ENCODE data around the gene OR2Y1.

DNA sequence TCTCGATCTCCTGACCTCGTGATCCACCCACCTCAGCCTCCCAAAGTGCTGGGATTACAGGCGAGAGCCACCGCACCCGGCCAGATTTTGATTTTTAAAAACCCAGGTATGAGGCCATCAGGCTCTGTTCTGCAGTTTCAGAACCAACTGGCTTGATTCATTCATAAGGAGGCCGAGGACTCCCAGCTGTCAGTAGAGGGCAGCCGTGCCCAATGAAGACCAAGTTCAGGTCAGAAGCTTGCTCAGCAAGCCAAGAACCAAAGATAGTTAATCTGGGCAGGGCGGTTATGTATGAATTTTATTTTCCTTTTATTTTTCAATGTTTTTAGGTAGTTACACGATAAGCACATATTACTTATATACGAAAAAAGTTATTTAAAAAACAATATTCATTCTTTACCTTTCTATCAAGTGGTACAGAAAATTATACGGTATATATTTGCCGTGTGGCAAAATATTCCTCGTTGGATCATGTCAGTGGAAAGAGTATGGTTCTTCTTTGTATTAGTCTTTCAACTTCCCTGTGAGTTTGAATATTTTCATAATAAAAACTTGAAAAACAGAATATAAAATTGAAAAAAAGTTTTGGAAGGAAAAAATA is 44.7 kb upstream of the OR2Y1 start:
- TF ChIP-seq POLR2A (IDR thresholded peaks at IDR 0.05) (no peak), EP300 (IDR thresholded peaks at IDR 0.05) (no peak)
- TF ChIP-seq, protein P1, sequence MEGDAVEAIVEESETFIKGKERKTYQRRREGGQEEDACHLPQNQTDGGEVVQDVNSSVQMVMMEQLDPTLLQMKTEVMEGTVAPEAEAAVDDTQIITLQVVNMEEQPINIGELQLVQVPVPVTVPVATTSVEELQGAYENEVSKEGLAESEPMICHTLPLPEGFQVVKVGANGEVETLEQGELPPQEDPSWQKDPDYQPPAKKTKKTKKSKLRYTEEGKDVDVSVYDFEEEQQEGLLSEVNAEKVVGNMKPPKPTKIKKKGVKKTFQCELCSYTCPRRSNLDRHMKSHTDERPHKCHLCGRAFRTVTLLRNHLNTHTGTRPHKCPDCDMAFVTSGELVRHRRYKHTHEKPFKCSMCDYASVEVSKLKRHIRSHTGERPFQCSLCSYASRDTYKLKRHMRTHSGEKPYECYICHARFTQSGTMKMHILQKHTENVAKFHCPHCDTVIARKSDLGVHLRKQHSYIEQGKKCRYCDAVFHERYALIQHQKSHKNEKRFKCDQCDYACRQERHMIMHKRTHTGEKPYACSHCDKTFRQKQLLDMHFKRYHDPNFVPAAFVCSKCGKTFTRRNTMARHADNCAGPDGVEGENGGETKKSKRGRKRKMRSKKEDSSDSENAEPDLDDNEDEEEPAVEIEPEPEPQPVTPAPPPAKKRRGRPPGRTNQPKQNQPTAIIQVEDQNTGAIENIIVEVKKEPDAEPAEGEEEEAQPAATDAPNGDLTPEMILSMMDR (IDR thresholded peaks at IDR 0.05): peak; percentile 53 to 73
